COR-L47 (cell line): ENCODE results near the gene ANKRD13D.
"Not testable (repeated sequence)": the region's sequence is repeated elsewhere in the genome, so short reads cannot be mapped to it uniquely, and the experiment has no call there.

Experiments
- DNase-seq: peaks from one replicate; lab custom pipeline; 2025; lab: John Stamatoyannopoulos, UW

Gene ANKRD13D

GRCh38 chr11:67289226-67289650, at the start of gene ANKRD13D:
TSS of gene ANKRD13D (plus strand) at chr11:67289303. CDS start at chr11:67289461, 158 bp downstream.
- DNase-seq = no peak

DNA sequence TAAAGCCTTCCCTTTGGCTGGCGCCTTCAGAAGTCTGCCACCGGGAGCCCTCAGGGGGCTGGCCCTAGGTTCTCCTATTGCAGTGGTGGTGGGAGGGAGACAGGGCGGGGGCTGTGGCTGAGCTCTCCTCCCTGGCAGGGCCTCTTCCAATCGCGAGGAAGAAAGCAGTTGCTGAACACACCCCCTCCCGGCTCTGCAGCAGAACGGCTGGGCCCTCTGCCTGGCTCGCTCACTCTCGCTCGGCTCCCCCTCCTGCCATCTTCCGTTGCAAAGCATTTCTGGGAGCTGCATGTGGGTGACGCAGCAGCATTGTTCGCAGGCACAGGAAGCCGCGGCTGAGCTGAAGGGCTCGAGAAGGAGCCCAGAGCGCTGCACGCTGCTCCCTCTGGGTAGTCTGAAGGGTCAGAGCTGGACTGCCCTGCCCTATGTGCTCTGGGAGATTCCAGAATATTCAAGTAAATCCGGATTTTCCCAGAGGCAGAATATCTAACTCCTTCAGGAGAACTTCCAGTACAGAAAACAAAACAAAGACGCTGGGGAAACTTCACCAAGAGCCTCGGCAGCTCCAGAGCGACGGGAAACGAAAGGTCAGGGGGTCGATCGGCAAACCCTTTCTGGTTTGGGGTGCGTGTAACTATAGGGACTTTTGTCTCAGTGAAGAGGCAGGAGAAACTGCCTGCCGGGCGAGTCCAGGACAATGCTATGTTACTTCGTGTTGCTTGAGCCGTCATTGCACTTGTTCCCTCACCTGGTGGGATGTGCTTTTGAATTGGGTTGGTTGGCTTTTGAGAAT, 49.1 kb upstream of the ANKRD13D start:
- DNase-seq = peak; percentile 96

DNA sequence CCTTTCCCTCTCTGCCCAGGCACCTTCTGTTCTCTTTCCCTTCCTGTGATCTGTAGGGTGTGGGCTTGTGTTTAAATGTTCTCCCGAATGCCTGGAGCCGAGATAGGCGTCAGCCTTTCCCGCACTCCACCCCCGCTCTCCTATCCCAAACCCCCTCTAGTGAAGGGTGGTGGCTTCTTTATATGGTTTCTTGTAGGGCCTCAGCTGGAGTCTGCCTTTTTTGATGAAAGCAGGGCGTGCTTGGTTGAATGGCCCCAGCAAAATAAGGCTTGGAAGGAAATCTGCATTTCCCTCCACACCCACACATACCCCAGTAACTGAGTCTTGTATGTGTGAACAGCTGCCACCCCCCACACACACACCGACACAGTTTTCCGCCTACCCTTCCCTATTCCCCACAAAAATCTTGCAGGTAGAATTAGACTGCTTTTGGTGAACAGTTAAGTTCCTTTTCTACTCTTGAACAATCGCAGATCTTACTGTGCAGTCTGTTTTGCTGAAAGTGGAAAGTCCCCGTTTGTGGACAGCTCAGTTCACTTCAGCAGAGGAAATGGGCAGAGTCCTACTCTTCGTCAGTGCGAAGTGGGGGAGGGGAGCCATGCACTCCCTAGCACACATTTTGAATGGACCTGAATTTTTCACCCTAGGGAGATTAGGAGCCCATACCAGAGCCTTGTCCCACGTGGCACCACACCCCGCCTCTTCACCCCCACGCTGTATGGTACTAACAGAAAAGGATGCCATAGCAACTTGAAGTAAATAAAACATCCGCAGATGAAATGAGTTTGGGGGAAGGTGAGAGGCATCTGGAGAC, 48.3 kb upstream of the ANKRD13D start:
- no peak for DNase-seq

DNA sequence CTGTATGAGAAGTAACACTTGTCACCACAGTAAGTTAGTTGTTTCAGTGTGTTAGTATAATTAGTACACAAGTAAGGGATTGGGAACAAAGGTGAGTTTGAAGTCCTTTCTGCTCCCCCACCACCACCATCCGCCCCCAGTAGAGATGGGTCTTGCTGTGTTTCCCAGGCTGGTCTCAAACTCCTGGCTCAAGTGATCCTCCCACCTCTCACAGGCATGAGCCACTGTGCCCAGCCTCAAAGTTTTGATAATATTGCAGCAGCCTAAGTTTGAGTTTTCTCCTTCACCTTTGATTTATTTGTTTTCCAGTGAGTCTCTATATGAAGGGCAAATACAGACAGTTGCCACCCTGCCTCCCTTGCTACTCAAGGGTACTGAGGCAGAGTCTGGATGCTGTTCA, 46.6 kb upstream of the ANKRD13D start:
- DNase-seq = no peak

- DNase-seq = no peak
Observed at GRCh38 chr11:67243051-67243450, 46.1 kb upstream of the ANKRD13D start.

DNA sequence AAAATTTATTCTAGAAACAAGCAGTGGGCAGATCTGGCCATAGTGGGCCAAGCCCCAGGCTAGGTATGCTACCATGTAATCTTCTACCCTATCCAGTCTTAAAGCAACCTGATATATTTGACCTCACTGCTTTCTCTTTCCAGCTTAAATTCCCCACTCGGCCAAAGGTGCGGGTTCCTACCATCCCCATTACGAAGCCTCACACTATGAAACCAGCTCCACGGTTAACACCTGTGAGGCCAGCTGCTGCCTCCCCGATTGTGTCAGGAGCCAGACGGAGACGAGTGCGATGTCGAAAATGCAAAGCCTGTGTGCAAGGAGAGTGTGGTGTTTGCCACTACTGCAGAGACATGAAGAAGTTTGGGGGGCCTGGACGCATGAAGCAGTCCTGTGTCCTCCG, 44.1 kb upstream of the ANKRD13D start:
- no peak for DNase-seq

GRCh38 chr11:67247946-67248550, 41.1 kb upstream of the ANKRD13D start:
- DNase-seq = no peak

- no peak for DNase-seq
Observed at GRCh38 chr11:67248653-67249052, 40.5 kb upstream of the ANKRD13D start.

- no peak for DNase-seq
Observed at GRCh38 chr11:67250059-67251043, 38.8 kb upstream of the ANKRD13D start.

DNA sequence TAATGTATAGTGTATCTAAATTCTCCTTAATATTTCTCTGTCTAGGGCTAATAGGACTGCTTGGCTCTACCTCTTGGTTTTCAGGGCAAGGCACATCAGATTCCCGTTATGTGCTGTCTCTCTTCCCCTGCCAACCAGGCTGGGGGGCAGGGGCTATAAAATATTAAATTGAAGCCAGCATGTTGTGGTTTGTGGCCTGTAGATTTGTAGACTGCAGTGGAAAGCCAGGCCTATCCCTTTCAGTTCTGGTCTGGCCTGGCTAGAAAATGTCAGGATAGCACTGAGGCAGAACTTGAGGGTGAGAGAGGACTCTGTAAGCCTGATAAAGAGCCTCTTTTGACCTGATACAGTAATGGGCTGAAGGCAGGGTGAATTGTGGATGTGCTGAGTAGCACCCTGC, 37.3 kb upstream of the ANKRD13D start:
- DNase-seq = no peak

- no peak for DNase-seq
Observed at GRCh38 chr11:67252831-67253239, 36.3 kb upstream of the ANKRD13D start.

- DNase-seq = no peak
Observed at GRCh38 chr11:67253872-67254624, 35.1 kb upstream of the ANKRD13D start.

DNA sequence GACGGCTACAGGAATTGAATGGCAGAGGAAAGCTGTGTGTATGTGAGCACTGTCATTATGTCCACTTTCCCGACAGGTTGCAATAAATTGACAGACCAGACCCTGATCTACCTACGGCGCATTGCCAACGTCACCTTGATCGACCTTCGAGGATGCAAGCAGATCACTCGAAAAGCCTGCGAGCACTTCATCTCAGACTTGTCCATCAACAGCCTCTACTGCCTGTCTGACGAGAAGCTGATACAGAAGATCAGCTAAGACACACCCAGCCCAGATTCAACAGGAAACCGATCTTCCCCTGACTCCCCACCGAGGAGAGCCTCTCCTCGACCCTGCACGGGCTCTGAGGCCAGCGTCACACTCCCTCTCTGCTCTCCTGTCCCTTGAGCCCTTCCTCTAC, 34.3 kb upstream of the ANKRD13D start:
- DNase-seq = no peak

DNA sequence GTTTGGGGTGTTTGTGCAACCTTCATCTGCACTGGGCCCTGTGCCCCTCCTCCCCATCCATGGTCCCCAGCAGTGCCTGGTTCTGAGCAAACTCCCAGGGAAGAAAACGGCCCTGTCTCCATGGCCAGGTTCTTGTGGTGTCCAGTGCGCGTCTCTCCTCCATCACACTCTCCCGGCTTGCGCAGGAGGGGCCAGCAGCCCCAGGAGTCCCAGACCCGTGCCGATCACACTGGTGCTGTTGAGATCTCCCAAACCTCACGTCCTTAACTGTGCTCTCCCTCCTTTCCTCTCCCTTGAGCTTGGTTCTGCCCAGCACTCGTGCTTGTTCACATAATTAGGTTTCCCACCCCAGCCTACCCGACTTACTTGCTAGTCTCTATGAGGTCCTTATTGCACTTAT, 33.8 kb upstream of the ANKRD13D start:
- no peak for DNase-seq

- DNase-seq = no peak
Observed at GRCh38 chr11:67255864-67256263, 33.2 kb upstream of the ANKRD13D start.

- DNase-seq = no peak
Observed at GRCh38 chr11:67256477-67257135, 32.5 kb upstream of the ANKRD13D start.

DNA sequence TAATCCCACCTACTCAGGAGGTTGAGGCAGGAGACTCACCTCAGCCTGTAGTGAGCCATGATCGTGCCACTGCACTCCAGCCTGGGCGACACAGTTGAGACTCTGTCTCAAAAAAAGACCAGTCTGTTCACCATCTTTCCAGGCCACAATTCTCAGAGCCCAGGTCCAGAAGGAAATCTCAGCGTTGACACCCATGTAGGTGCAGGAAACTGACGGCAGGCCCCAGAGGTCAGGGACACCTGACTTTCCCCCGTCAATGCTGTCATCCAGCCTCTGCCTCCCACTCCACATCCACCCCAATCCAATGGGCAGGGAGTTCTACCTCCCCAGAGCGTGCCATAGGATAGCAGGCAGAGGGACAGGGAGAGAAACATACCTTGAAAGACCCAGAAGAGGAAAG, 28.7 kb upstream of the ANKRD13D start:
- no peak for DNase-seq

GRCh38 chr11:67260885-67261639, 28.0 kb upstream of the ANKRD13D start:
- DNase-seq = not testable (repeated sequence)

DNA sequence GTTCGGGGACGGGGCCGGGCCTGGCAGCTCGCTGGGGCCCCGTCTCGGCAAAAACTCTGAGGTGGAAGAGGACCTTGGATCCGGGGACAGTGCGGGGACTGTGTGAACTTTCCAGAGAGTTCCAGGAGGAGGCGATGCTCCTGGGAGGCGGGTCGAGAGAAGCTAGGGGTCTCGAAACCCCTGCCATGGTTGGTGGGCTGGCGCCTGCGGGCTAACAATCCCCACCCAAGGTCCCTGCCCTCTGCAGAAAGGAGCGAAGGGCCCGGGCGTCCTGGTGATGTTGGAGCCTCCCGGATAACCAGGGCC, 27.5 kb upstream of the ANKRD13D start:
- DNase-seq = no peak
